HG03097 (cell line): Measurements from ENCODE around the gene SULT1A3.
"Not testable (repeated sequence)": the region's sequence is repeated elsewhere in the genome, so short reads cannot be mapped to it uniquely, and the experiment has no call there.

Source experiments
- ATAC-seq: cut with Tn5 transposase; IDR thresholded peaks from one replicate; pipeline ENCODE4 v1.9.1; 2021; ENCODE audit not compliant: unreplicated experiment, low FRiP score

SULT1A3 gene

GRCh38 chr16:30199049-30199448 lies at the start of gene SULT1A3:
Gene SULT1A3, plus strand, starts transcription at chr16:30199255. Its CDS starts 1,474 bp downstream, at chr16:30200729.
- ATAC-seq, result not testable (repeated sequence)

- no peak for ATAC-seq
Observed at GRCh38 chr16:30151091-30151490, 48.0 kb upstream of the SULT1A3 start.

- no peak for ATAC-seq
Observed at GRCh38 chr16:30152517-30152916, 46.5 kb upstream of the SULT1A3 start.

GRCh38 chr16:30155188-30155587 lies 43.9 kb upstream of the SULT1A3 start:
- no peak for ATAC-seq

GRCh38 chr16:30157214-30157613 lies 41.8 kb upstream of the SULT1A3 start:
- no peak for ATAC-seq

- no peak for ATAC-seq
Observed at GRCh38 chr16:30163538-30163937, 35.5 kb upstream of the SULT1A3 start.

GRCh38 chr16:30166202-30166902 lies 32.7 kb upstream of the SULT1A3 start:
- no peak for ATAC-seq

- ATAC-seq, result not testable (repeated sequence)
Observed at GRCh38 chr16:30168746-30169145, 30.3 kb upstream of the SULT1A3 start.

- not testable (repeated sequence) for ATAC-seq
Observed at GRCh38 chr16:30169416-30169815, 29.6 kb upstream of the SULT1A3 start.

GRCh38 chr16:30170145-30170544 lies 28.9 kb upstream of the SULT1A3 start:
- ATAC-seq, result not testable (repeated sequence)

- ATAC-seq, result no peak
Observed at GRCh38 chr16:30173054-30173453, 26.0 kb upstream of the SULT1A3 start.

- not testable (repeated sequence) for ATAC-seq
Observed at GRCh38 chr16:30176876-30177275, 22.2 kb upstream of the SULT1A3 start.

GRCh38 chr16:30179195-30179594 lies 19.9 kb upstream of the SULT1A3 start:
- ATAC-seq, result no peak

GRCh38 chr16:30179931-30180330 lies 19.1 kb upstream of the SULT1A3 start:
- no peak for ATAC-seq

GRCh38 chr16:30180741-30181140 lies 18.3 kb upstream of the SULT1A3 start:
- ATAC-seq, result no peak

GRCh38 chr16:30183233-30184095 lies 15.6 kb upstream of the SULT1A3 start, which contains the start of gene CORO1A:
Gene CORO1A, plus strand, starts transcription at chr16:30183602. Its CDS starts 1,608 bp downstream, at chr16:30185210.
- ATAC-seq, result peak; percentile 45

GRCh38 chr16:30184096-30184890 lies 14.8 kb upstream of the SULT1A3 start:
- peak; percentile 17 for ATAC-seq

GRCh38 chr16:30184891-30185682 lies 14.0 kb upstream of the SULT1A3 start:
- ATAC-seq, result no peak

GRCh38 chr16:30185683-30186421 lies 13.2 kb upstream of the SULT1A3 start:
- no peak for ATAC-seq
